GM18505 (cell line): ENCODE results near the gene TXNDC2.
"Not testable (repeated sequence)": the region's sequence is repeated elsewhere in the genome, so short reads cannot be mapped to it uniquely, and the experiment has no call there.

Experiments
- ATAC-seq: cut with Tn5 transposase; IDR thresholded peaks from one replicate; pipeline ENCODE4 v1.9.1; 2021; ENCODE audit not compliant: unreplicated experiment
- POLR2A ChIP-seq: IDR thresholded peaks from 4 replicates; pipeline ENCODE4 v1.6.1; 2011; ENCODE audit warnings: borderline replicate concordance; ENCODE audit not compliant: insufficient read depth, insufficient read length; ENCODE audit errors: extremely low read depth

Gene TXNDC2

GRCh38 chr18:9884532-9885140 lies 1.1 kb upstream of the TXNDC2 start:
- ATAC-seq = no peak
- no peak for TF ChIP-seq POLR2A

- TF ChIP-seq POLR2A = no peak
- ATAC-seq = no peak
Measured at GRCh38 chr18:9886005-9886348, 204 bp downstream of the TXNDC2 start.

GRCh38 chr18:9887992-9888391 lies 2.2 kb downstream of the TXNDC2 start:
- no peak for TF ChIP-seq POLR2A
- ATAC-seq = no peak

DNA sequence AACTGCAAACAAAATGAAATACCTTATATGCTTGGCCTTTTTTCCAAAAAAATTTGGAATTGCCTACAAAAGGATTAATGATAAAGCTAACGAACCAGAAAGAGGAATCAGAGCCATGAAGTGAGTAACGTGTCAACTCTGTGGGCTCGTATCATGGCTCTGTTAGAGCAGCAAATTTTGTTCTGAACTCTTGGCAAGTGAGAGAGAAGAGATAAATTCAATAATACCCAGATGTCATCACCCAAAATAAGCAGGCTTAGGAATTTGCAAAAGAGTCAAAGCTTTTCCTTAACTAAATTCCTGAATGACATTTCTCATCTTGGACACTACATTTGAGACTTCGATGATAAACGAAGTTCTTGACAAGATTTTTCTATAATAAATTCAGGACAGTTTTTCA lies 4.4 kb downstream of the TXNDC2 start:
- ATAC-seq = no peak
- TF ChIP-seq POLR2A = no peak

DNA sequence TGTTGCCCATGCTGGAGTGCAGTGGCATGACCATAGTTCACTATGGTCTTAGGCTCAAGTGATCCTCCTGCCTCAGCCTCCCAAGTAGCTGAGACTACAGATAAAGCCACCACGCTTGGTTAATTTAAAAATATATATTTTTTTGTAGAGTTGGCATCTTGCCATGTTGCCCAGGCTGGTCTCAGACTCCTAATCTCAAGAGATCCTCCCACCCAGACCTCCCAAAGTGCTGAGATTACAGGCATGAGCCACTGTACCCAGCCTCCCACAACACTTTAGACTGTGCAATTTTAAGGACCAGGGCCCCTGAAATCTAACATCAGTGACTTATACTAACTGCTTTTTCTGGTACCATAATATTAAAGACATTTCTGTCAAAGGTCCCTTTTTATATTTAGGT lies 5.2 kb downstream of the TXNDC2 start:
- TF ChIP-seq POLR2A = no peak
- ATAC-seq = no peak

- not testable (repeated sequence) for ATAC-seq
Measured at GRCh38 chr18:9891515-9891914, 5.7 kb downstream of the TXNDC2 start.

- no peak for TF ChIP-seq POLR2A
- no peak for ATAC-seq
Measured at GRCh38 chr18:9894454-9895068, 8.8 kb downstream of the TXNDC2 start.

GRCh38 chr18:9897129-9897528 lies 11.4 kb downstream of the TXNDC2 start:
- ATAC-seq = no peak
- TF ChIP-seq POLR2A = no peak

DNA sequence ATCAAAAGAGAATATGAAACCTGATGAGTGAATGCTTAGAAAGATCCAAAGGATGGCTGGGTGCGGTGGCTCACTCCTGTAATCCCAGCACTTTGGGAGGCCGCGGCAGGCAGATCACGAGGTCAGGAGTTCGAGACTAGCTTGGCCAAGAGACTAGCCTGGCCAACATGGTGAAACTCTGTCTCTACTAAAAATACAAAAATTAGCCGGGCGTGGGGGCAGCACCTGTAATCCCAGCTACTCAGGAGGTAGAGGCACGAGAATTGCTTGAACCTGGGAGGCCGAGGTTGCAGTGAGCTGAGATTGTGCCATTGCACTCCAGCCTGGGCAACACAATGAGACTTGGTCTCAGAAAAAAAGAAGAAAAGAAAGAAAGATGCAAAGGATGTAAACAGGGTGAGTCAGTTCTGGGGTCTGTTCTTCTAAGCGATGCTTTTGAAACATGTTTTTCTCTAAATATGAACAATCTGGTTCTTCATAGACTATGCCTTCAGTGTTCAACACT lies 12.1 kb downstream of the TXNDC2 start:
- ATAC-seq = not testable (repeated sequence)

DNA sequence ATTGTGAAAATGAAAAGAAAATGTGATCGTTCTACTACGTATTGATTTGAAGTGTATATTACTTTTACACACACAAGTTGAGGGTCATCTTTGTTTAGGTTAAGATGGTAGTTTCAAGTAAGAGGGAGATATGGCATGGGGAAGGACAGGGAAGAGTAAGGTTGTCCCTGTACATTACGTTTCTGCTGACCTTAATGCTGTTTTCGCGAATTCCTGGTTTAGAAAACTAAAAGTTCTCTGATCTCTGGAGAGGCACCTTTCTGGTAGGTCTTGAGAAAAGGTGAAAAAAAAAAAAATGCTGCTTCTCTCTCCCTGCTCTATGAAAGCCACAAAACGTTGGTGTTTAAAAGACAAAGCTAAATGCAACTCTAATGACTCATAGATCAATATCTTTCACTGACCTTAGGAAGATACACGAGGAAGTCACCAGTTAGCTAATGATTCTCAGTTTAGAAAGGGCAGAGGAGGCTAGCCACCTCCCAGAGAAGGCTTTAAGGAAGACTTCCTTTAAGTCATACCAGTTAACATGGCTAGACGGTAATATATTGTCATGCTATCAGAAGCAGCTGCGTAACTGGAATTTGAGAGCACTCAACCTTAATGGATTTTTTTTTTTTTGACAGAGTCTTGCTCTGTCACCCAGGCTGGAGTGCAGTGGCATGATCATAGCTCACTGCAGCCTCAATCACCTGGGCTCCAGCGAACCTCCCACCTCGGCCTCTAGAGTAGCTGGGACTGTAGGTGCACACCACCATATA lies 13.2 kb downstream of the TXNDC2 start:
- no peak for TF ChIP-seq POLR2A
- ATAC-seq = no peak

DNA sequence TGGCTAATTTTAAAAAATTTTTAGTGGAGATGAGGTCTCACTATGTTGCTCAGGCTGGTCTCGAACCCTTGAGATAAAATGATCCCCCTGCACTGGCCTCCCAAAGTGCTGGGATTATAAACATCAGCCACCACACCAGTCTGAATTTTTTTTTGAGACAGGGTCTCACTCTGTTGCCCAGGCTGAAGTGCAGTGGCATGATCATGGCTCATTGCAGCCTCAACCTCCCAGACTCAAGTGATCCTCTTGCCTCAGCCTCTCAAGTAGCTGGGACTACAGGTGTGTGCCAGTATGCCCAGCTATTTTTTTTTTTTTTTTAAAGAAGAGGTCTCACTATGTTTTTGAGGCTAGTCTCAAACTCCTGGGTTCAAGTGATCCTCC lies 13.8 kb downstream of the TXNDC2 start:
- not testable (repeated sequence) for ATAC-seq

GRCh38 chr18:9900699-9901098 lies 14.9 kb downstream of the TXNDC2 start:
- TF ChIP-seq POLR2A = no peak
- ATAC-seq = no peak

DNA sequence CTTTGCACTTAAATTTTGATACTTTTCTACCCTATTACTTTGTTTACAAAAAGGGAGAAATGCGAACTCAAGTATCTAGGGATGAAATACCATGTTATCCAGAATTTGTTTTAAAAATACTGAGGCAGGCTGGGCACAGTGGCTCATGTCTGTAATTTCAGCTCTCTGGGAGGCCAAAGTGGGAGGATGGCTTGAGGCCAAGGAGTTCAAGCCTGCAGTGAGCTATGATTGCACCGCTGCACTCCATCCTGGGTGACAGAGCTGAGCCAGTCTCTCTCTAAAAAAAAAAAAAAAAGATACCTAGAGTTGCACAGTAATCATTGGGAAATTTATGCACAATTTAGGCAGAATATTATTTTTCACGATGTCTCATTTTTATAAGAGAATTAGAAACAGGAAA lies 15.6 kb downstream of the TXNDC2 start:
- no peak for TF ChIP-seq POLR2A

DNA sequence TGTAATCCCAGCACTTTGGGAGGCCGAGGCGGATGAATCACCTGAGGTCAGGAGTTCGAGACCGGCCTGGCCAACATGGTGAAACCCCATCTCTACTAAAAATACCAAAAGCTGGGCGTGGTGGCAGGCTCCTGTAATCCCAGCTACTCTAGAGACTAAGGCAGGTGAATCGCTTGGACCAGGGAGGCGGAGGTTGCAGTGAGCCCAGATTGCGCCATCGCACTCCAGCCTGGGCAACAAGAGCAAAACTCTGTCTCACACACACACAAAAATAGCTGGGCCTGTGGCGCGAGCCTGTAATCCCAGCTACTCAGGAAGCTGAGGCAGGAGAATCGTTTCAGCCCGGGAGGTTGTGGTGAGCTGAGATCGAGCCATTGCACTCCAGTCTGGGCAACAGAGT lies 16.5 kb downstream of the TXNDC2 start:
- not testable (repeated sequence) for ATAC-seq

More for the DNA sequence above, 15.6 kb downstream of the TXNDC2 start:
- ATAC-seq = no peak
